Measurements from ENCODE around the gene CACHD1. TPM values are rescaled to one million over a fixed set of nuclear protein-coding genes. Genes with fewer than 3 reads are reported as not detected.

CACHD1 gene
- total RNA-seq, 1 experiment from 2014 or later, result 1.2 TPM

DNA sequence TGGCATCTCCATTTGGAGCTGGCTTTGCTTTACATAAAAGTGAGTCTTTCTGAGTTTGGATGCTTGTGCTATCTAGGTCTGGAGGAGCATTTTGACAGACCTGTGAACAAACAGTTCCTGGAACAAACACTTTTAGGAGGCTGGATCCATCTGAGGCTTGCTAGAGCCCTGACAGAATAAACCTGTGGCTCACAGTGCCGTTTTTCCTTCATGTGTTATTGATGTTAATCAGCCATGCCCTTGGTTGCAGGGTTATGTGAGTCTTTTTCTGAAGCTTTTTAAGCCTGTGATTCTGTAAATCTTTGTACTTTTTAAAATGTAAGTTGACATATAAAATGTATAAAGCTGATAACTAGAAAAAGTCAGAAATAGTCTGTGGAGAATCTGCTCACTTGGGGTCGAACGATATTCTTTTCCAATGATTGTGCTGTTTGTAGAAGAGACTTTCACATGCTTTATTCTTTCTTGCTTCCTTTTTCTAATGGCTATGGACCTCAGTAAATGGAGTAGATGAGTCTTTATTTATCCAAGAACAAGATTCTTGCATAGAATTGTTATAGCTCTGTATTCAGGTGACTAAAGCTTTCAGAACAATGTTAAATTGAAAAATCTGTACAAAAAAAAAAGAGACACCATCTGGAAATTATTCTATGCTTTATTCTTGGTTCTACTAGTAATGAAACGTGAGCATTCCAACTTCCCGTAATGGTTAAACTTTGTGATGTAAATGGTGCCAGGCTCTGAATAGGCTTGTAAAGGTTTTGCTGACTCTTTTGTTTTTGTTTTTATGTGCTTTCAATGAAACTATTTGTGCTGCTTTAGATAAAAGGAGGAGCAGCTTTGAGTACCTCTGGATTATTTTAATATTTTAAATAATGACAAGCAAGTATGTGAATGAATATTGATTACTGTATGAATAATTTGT, 53.7 kb downstream of the CACHD1 start:
- DNase-seq (ENCODE audit: low read depth), result no peak

DNA sequence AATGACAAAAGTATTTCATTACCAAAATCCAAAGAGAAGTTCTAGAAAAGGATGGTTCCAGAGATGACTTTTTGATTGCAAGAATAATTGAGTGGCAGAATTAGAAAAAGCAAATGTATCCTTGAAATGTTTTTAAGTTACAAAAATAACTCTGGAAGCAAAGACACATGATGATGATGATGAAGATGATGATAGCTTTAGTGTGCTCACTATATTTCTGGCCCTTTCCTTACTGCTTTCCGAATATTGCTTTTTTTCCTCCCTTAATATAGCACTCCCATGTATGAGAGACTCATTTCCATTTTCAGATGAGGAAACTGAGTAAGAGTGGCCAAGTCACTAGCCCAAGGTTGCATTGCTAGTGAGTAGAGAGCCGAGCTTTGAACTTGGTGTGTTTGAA, 54.7 kb downstream of the CACHD1 start:
- DNase-seq (ENCODE audit: low read depth), result no peak

DNA sequence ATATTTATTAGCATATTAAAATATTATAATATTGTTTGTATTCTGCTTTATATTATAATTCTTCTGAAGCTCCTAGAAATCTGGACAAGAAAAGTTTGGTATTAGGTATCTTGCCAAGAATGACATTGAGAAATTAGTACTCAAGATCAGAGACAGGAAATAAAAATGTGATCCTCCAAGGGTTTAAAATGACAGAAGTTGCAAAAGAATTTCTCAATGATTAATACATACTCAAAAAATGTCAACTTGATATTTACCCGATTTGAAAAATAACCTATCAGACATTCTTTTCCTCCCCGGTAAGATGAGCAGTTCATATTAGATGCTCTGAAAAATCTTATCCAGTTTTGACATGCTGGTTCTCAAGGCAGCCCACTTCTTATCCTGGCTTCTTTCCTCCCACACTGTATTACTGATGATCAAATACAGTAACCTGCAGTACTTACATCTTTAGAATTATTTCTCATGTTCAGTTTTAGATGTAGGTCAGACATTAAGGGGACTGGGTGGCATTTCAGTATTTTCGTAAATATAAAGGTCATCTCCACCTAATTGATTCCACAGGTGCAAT, 55.3 kb downstream of the CACHD1 start:
- DNase-seq (ENCODE audit: low read depth), result no peak

DNA sequence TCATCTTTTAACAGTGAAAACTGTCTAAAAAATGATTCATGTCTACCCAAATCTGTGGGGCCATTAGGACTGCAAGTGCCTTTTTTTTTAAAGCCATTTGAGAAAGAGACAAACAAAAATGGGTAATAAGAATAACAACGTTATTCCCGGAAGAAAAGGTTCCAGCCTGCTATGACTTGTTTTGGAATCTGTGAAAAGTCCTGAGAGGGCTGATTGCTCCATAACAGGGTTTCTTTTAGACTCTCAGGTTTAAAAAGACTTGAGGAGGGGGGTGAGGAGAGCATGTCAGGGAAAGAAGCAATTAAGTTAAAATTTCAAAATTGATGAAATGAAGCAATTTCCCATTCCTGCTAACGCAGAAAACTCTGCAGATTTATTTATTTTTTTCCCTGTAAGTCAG, 56.4 kb downstream of the CACHD1 start:
- DNase-seq (ENCODE audit: low read depth), result no peak

DNA sequence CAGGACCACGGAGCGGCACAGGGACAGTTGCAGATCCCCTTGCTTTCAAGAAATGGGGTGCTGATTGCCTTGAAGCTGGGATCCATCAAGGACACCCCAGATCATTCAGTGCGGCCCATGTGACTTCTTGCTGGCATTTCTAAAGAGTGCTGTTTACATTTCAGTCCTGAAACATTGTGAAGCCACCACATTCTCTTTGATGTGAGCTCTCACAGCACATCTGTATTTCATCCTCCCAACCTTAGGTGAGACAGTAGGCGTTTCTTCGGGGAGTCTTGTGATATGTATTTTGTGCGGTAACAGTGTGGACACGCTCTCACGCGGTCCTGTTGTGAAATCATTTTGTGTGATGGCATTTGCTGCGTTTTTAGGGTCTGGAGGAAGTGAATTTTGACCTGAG, 57.2 kb downstream of the CACHD1 start:
- no peak for DNase-seq (ENCODE audit: low read depth)

DNA sequence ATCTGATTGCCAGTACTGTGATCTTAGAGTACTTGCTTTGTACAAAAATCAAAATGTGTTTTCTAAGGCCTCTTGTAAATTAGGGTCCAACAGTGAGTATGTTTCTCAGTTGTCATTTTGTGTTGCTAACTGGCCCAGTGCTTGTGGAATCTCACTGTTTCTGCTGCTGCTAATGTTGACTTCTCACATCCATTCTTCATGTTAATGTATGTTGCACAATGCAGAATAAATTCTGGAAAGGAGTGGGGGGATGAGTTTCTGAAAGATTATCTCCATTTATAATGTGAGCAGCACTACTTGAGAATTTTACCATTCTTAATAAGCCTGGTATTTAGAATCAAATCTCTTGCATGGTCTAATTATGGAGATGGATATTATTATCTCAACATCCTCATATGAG, 57.9 kb downstream of the CACHD1 start:
- no peak for DNase-seq (ENCODE audit: low read depth)

DNA sequence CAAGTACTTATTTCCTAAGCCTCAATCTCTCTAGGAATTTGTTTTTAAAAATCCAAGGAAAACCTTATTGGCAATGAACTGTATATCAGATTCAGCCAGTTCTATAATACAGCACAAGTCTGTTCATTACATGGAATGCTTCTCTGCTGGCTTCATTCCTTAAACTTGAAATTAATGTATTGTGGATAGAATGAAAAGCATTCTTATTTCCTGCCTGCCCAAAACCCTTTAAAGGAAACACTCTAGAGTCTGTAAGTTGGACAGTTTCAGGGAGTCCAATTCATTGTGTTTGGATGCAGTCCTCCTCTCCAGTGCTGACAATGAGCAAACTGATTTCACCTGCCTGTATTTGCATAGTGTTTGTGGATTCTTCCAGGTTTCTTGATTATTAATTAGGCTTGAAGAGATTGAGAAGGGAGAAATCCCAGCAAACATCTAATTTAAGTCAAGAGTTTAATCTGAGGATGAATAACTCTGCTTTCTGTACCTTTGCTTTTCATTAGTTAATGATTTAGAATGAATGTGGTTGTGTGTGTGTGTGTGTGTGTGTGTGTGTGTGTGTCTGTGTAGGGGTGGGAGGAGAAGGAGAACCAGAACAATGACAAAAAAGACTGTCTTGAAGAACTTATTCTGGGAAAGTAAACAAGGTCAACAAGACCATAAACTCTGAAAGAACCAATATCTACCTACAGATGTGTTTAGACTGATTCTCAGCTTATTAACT, 61.2 kb downstream of the CACHD1 start:
- no peak for DNase-seq (ENCODE audit: low read depth)

DNA sequence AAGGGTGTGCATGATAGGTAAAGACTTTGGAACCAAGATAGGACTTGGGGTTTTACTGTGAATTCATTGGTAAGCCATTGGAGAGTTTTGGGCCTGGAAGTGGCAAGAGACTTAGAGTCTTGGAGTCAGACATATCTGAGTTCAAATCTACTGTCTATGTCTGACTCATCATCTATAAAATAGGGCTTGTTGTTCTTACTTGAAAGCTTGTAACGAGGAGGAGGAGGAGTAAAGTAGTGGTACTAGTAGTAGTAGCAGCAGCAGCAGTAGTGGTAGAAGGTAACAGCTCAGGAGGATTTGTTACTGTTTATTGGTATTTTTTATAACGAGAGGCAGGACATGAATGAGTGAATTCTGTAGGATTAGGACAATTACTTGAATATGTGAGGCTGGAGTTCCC, 62.7 kb downstream of the CACHD1 start:
- DNase-seq (ENCODE audit: low read depth), result peak; percentile 11

DNA sequence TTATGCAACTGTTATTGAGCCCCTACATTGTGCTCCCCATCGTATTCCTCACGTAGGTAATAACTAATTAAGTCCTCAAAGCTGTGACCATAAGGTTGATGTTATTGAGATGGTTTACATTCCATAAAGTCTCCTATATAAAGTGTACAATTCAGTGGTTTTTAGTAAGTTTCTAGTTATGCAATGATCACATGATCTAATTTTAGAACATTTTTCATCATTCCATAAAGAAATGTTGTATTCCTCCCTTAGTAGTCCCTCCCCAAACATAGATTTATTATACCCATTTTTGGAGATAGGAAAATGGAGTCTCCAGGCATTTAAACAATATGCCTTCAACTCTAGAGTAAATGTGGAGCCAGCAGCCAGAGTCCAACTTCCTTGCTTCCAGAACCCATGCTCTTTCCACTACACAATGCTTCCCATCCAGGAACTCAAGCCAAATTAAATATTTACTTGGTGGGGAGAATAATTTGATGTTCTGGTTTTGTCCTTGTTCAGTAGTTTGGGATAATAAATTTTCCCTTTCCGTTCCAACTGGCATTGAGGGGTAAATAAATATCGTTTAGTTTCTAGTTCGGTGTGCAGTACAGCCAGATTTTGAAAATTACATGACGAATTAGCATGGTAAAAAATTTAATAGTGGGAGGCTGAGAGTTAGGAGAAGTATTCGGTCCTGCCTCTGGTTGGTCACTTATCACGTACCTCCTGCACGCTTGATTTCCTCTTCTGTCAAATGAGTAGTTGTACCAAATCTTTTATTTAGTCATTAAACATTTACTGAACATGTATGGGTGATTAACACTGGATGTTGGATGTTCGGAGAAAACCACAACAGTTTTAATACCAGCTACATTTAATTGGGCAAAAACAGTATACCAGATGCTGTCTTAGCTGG, 66.3 kb downstream of the CACHD1 start:
- no peak for DNase-seq (ENCODE audit: low read depth)

DNA sequence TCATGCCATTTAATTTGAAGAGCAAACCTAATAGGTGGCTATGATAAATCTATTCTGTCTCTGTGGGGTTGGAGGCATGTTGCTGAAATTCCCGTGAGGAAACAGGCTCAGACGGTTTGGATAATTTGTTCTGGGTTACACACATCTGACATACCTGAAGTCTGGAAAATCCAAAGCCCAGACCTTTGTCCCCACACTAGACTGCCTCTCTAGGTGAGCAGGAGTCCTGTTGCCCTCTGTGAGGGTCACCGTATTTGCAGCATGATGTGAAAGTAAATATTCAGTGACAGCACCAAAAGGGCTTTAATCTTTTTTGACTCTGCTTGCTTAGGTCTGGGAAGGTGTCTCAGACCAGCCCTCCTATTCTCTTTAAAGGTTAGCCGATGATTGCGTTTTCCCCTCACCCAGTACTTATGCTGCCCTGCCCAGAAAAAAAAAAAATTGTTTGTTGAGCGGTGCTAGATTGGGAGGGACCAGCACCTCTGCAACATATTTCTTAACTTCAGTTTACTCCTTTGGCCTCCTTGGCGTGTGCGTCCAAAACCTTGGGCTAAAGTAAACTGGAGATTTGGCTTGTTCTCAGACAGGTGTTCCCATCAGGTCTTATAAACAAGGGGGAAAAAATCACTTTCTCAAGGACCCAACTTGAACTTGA, 67.0 kb downstream of the CACHD1 start:
- DNase-seq (ENCODE audit: low read depth), result no peak

DNA sequence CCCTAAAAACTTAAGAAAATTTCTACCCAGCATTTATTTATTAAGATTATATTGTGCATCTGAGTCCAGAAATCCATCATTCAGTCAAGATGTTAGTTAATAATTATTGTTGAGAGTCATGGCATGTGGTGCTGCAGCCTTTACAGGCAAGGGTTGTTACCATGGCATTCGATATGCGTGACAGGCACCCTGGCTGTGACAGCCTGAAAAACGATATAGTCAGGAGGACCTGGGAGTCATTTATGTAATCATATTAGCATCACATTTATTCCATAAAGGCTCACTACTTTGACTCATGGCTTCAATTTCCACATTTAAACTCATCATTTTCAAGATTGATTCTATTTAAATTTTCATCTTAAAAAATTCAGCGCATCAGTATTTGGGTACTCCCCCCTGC, 68.0 kb downstream of the CACHD1 start:
- no peak for DNase-seq (ENCODE audit: low read depth)

DNA sequence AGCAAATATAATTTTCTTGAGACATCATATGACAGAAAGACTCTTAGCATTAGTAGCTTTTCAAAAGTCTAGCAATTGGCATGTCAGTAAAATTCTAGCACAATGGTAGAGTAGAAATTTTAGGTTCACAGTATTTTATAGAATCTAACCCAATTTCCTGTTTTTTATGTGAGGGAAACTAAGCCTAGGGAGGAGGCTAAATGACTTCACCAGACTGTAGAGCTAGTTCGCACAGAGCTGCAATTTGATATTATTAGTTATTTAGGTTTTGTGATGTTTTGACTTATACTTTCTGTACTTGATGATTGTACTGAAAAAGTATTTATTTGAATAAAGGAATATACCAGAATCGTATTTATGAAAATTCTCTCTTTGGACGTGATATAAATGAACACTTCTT, 68.5 kb downstream of the CACHD1 start:
- no peak for DNase-seq (ENCODE audit: low read depth)

DNA sequence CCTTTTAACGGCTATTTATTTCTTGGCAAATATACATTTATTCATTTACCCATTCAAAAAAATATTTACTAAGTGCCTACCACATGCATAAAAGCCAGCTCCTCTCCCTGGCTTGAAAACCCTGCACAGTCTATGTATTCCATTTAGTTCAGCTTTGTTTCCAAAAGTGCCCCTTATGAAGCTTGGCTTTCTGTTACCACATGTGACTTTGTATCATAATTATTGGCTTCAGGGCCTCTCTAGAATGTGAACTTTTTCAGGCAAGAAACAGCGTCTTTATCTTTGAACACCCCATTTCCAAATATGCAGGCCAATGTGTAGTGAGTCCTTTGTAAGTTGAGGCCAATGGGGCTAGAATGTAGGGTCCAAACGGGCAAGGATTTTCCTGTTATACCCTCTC, 69.4 kb downstream of the CACHD1 start:
- no peak for DNase-seq (ENCODE audit: low read depth)

DNA sequence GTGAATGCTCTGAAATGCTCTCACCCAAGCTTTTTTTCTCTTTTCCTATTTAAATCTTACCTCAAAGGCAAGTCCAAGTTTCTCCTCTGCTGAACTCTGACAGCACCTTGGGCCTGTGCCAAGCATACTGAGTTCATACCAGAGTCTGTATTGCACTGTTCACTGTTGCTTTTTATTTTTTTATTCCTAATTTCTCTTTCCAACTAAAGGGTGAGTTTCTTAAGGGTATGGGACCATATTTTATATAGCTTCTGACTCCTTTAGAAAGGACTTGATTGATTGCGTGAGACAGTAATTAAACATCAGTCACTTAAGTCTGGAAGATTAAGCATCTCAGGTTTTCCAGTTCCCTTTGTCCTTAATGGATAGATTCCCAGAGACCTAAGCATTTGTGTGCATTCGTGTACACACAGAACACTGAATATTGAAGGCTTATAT, 69.9 kb downstream of the CACHD1 start:
- peak; percentile 35 for DNase-seq (ENCODE audit: low read depth)

DNA sequence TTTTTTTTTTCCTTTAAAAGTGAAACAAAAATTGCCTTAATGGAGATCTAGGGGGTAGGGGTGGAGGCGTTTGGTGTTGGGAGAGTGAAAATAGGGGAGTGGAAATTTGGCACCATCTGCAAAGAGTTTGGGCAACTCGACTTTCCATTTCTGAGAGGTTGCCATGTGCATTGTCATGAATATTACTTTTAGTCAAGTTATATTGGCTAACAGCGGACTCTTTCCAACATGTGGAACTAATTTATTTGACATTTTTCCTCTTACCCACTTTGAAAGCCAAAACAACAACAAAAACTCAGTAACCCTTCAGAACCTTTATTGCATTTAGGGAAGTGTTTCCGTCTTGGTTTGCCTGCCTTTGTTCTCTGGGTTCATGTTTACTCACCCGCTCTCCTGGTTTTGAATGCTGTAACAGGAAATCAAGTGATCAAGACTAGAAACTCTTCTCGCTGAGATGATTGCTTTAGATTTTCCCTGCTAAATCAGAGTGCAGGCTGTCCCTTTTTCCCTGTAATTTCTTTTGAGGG, 70.4 kb downstream of the CACHD1 start:
- DNase-seq (ENCODE audit: low read depth), result peak; percentile 41

DNA sequence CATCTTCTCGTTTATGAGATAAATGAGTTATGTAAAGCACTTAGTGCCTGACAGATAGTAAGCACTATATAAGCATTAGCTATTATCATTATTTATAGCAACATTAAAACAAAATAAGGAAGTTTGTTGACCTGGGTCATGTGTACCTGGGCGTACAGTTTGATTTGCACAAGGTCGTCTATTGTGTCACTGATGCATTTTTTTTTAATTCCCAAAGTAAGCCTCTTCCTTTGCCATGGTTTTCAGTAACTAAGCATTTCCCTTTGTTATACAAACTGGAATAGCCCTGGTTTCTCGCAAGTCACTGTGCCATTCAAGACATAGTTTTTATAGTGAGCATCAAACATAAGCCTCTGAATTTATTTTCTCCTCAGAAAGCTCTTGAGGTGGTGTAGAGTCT, 72.2 kb downstream of the CACHD1 start:
- DNase-seq (ENCODE audit: low read depth), result no peak

DNA sequence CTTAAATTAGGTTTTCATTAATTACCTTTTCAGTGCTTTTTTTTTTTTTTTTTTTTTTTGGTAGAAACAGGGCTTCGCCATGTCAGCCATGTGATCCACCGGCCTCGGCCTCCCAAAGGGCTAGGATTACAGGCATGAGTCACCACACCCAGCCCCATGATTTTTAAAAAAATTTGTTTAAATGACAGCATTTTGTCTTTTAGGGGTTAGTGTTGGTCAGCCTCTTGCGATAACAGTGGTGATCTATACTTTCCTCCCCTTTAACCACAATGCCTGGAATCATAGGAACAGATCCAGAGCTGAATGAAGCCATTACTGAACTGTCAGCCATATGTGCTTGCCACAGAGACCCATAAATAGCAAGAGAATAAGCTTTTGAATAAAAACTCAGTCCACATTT, 73.9 kb downstream of the CACHD1 start:
- DNase-seq (ENCODE audit: low read depth), result peak; percentile 52

DNA sequence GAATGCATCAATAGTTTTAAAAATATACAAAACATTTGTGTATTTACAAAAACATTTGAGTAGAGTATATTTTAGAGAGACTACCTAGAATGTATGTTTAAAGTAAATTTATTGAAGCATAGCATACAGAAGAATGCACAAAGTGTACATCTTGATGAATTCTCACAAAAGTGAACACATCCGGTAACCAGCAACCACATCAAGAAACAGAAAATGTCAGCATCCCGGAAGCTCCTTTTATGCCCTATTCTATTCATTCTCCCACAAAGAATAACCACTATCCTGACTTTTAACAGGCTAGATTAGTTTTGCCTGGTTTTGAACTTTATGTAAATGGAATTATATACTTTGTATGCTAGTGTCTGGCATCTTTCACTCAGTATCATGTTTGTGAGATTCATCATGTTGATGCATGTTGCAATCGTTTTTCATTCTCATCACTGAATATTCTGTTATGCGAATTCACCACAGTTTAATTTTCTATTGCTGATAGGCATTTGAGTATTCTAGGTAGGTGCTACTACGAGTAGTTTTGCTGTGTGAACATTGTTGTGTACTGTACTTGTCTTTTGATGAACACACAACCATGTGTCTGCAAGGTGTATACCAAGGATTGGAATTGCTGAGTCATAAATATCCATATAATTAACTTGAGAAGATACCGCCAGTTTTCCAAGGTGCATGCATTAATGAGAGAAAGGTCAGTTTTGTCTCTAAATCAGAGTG, 75.4 kb downstream of the CACHD1 start:
- no peak for DNase-seq (ENCODE audit: low read depth)

DNA sequence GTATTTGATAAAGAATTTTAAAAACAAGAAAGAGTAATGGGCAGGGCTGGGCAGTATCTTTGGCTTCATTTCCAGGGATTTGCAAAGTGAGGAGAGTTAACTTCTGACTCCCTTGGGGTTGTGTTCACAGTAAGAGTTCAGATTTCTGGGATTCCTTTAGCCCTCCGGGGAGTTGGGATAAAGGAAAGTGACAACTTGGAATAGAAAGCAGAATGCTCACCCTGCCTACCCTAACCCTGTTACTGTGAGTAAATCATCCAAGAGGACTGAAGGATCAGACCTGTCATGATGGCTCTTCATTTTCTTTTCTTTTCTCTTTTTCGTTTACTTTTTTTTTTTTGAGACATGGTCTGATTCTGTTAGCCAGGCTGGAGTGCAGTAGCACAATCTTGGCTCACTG, 76.1 kb downstream of the CACHD1 start:
- no peak for DNase-seq (ENCODE audit: low read depth)

Measured in RPMI7951 (cell line).